Keratinocyte (primary cell): ENCODE measurements around the gene TYW1. TPM values are rescaled to one million over a fixed set of nuclear protein-coding genes. Genes with fewer than 3 reads are reported as not detected.
"Not testable (repeated sequence)": the region's sequence is repeated elsewhere in the genome, so short reads cannot be mapped to it uniquely, and the experiment has no call there.

Experiments
- DNase-seq: peaks from one replicate; pipeline ENCODE4 v3.0.0-alpha.2; 2011; ENCODE audit warnings: low read depth, missing footprints, low spot score
- FAIRE-seq: peaks from 2 replicates; lab custom pipeline; 2011; peaks lifted over from hg19 to GRCh38; lab: Jason Lieb, UNC
- H2AFZ ChIP-seq: 2 replicates; pipeline ENCODE4 v1.6.0; 2012; ENCODE audit warnings: low read length, control low read depth, inconsistent platforms; ENCODE audit not compliant: control insufficient read depth
- H3K27ac ChIP-seq: 2 replicates; pipeline ENCODE4 v1.5.1; 2011; ENCODE audit warnings: low read length; ENCODE audit not compliant: control insufficient read depth, insufficient read depth
- H3K27me3 ChIP-seq: 3 replicates; pipeline ENCODE4 v1.6.0; 2011; ENCODE audit warnings: low read length; ENCODE audit not compliant: control insufficient read depth, insufficient read depth; ENCODE audit errors: extremely low read depth
- H3K36me3 ChIP-seq, 2 experiments: 2 replicates in 1 of 2; 3 replicates in 1 of 2; pipeline ENCODE4 v1.5.1; 2011; ENCODE audit warnings: low read length in 2 of 2, mild to moderate bottlenecking in 1 of 2; ENCODE audit not compliant: control insufficient read depth in 2 of 2, insufficient read depth in 2 of 2; ENCODE audit errors: extremely low read depth in 1 of 2
- H3K4me1 ChIP-seq: 3 replicates; pipeline ENCODE4 v1.5.1; 2011; ENCODE audit warnings: low read length; ENCODE audit not compliant: control insufficient read depth, insufficient read depth; ENCODE audit errors: extremely low read depth
- H3K4me2 ChIP-seq: 3 replicates; pipeline ENCODE4 v1.6.0; 2011; ENCODE audit warnings: low read depth, low read length; ENCODE audit not compliant: control insufficient read depth, insufficient read depth; ENCODE audit errors: extremely low read depth
- H3K4me3 ChIP-seq, 3 experiments: fragments of 200-600 bp in 1 of 3; sonication (generic) in 1 of 3; 2 replicates in 2 of 3; 3 replicates in 1 of 3; pipeline ENCODE4 v1.5.1; 2011 to 2016; ENCODE audit warnings: low read length in 3 of 3, mild to moderate bottlenecking in 3 of 3, control low read depth in 2 of 3, inconsistent platforms in 1 of 3, low read depth in 1 of 3, mixed read lengths in 1 of 3, mixed run types in 1 of 3, moderate library complexity in 1 of 3; ENCODE audit not compliant: control insufficient read depth in 2 of 3, insufficient read depth in 2 of 3; ENCODE audit errors: extremely low read depth in 1 of 3
- H3K79me2 ChIP-seq: 2 replicates; pipeline ENCODE4 v1.6.0; 2012; ENCODE audit warnings: low read length; ENCODE audit not compliant: control insufficient read depth, insufficient read depth
- H3K9ac ChIP-seq: 3 replicates; pipeline ENCODE4 v1.6.0; 2011; ENCODE audit warnings: low read length; ENCODE audit not compliant: control insufficient read depth, insufficient read depth; ENCODE audit errors: extremely low read depth
- H3K9me1 ChIP-seq: 3 replicates; pipeline ENCODE4 v1.6.0; 2011; ENCODE audit warnings: low read length; ENCODE audit not compliant: control insufficient read depth, insufficient read depth; ENCODE audit errors: extremely low read depth
- H3K9me3 ChIP-seq: 2 replicates; pipeline ENCODE4 v1.5.1; 2012; ENCODE audit warnings: low read depth, low read length; ENCODE audit not compliant: control insufficient read depth
- H4K20me1 ChIP-seq: 3 replicates; pipeline ENCODE4 v1.6.0; 2011; ENCODE audit warnings: low read length; ENCODE audit not compliant: control insufficient read depth, insufficient read depth; ENCODE audit errors: extremely low read depth
- dilution Hi-C: fragments of 300-500 bp; cut with MboI; formaldehyde crosslinking; loops from one replicate; pipeline ENCODE4 v1.7.0; 2020; ENCODE audit warnings: low sequenced_read_pairs; ENCODE audit not compliant: extremely low pct_ligation_motif_present
- polyA plus RNA-seq, 5 experiments: library from polyadenylated mRNA; depleted of rRNA in 3 of 5; stranded (reverse) in 3 of 5; stranded (forward) in 1 of 5; unstranded in 1 of 5; fragments of >200 nt; gene quantifications; 1 replicate in 1 of 5; 2 replicates in 3 of 5; 3 replicates in 1 of 5; pipeline versions ENCODE4 v1.2.1 to v1.2.3, GENCODE V29; 2011 to 2012; ENCODE audit warnings: missing spikeins in 2 of 5, low read depth in 1 of 5, low replicate concordance in 1 of 5

The TYW1 gene
- polyA plus RNA-seq, 1 donor (not counting 4 experiments of a cell fraction or from before 2014, with no cell fraction given) = 16.4 TPM

- H4K20me1 ChIP-seq, H2AFZ ChIP-seq, DNase-seq, H3K4me3 ChIP-seq, H3K36me3 ChIP-seq, H3K27ac ChIP-seq, dilution Hi-C loops, H3K9ac ChIP-seq, H3K4me1 ChIP-seq, H3K4me2 ChIP-seq, H3K9me3 ChIP-seq, H3K79me2 ChIP-seq, H3K9me1 ChIP-seq, H3K27me3 ChIP-seq: not testable (repeated sequence)
- FAIRE-seq = peak; percentile 29
Measured at GRCh38 chr7:67120491-67120890, 123.9 kb downstream of the TYW1 start.

- FAIRE-seq, dilution Hi-C loops, H3K4me3 ChIP-seq: not testable (repeated sequence)
Measured at GRCh38 chr7:67128257-67128656, 131.6 kb downstream of the TYW1 start.

DNA sequence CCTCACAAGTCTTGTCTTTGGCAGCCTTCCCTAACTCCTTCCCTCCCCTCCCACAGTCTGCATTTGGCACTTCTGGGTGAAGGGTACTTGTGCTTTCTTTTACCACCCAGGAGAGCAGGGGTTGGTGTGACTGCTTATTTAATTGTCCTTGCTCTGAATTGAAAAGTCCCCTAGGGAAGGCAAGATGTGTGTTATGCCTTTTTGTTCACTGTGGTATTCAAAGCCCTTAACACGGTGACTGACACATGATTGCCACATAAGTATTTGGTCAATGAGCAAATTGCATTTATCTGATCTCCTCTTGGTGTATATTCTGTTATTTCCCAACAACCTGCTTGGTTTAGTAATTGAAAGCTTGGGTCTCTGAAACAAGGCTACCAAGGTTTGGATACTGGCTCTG, 134.1 kb downstream of the TYW1 start:
- H3K27ac ChIP-seq, H3K9ac ChIP-seq, H3K9me3 ChIP-seq, H3K79me2 ChIP-seq, H3K4me2 ChIP-seq, H2AFZ ChIP-seq, H3K9me1 ChIP-seq, DNase-seq, H3K36me3 ChIP-seq, dilution Hi-C loops, H4K20me1 ChIP-seq, FAIRE-seq, H3K27me3 ChIP-seq, H3K4me3 ChIP-seq: not testable (repeated sequence)
- peaks cover 13% of the 10 kb centered on the region for H3K4me1 ChIP-seq

More at GRCh38 chr7:67128257-67128656, 131.6 kb downstream of the TYW1 start:
- not testable (repeated sequence) for H3K9me3 ChIP-seq, H3K79me2 ChIP-seq, H3K36me3 ChIP-seq, DNase-seq, H3K9ac ChIP-seq, H3K27me3 ChIP-seq, H2AFZ ChIP-seq, H4K20me1 ChIP-seq, H3K27ac ChIP-seq, H3K4me2 ChIP-seq, H3K9me1 ChIP-seq, H3K4me1 ChIP-seq

GRCh38 chr7:67134912-67135311, 138.3 kb downstream of the TYW1 start:
- H3K79me2 ChIP-seq, H3K9me3 ChIP-seq, H3K27me3 ChIP-seq, H3K9me1 ChIP-seq, DNase-seq, FAIRE-seq, H2AFZ ChIP-seq, H3K27ac ChIP-seq, H3K36me3 ChIP-seq, dilution Hi-C loops, H3K4me2 ChIP-seq, H3K4me3 ChIP-seq, H3K9ac ChIP-seq, H4K20me1 ChIP-seq: not testable (repeated sequence)
- H3K4me1 ChIP-seq = peaks cover 17% of the 10 kb centered on the region

GRCh38 chr7:67135617-67136486, 139.2 kb downstream of the TYW1 start:
- H3K9me1 ChIP-seq, H3K27ac ChIP-seq, H4K20me1 ChIP-seq, H3K79me2 ChIP-seq, dilution Hi-C loops, FAIRE-seq, H3K9me3 ChIP-seq, H3K4me2 ChIP-seq, H2AFZ ChIP-seq, H3K4me3 ChIP-seq, DNase-seq, H3K36me3 ChIP-seq, H3K27me3 ChIP-seq, H3K9ac ChIP-seq: not testable (repeated sequence)
- H3K4me1 ChIP-seq = peaks cover 16% of the 10 kb centered on the region
